Measurements from ENCODE around the gene PHF20.
"Not testable (repeated sequence)": the region's sequence is repeated elsewhere in the genome, so short reads cannot be mapped to it uniquely, and the experiment has no call there.

The PHF20 gene

GRCh38 chr20:35842361-35842760 is 70.5 kb downstream of the PHF20 start:
- DNase-seq = no peak

GRCh38 chr20:35843894-35844293 is 72.1 kb downstream of the PHF20 start:
- DNase-seq = not testable (repeated sequence)

- no peak for DNase-seq
Measured at GRCh38 chr20:35845561-35845960, 73.7 kb downstream of the PHF20 start.

GRCh38 chr20:35849706-35850105 is 77.9 kb downstream of the PHF20 start:
- no peak for DNase-seq

- DNase-seq = not testable (repeated sequence)
Measured at GRCh38 chr20:35851659-35852058, 79.8 kb downstream of the PHF20 start.

GRCh38 chr20:35854713-35855348 is 83.0 kb downstream of the PHF20 start:
- DNase-seq = no peak

GRCh38 chr20:35855641-35856040 is 83.8 kb downstream of the PHF20 start:
- DNase-seq = not testable (repeated sequence)

GRCh38 chr20:35856866-35857265 is 85.1 kb downstream of the PHF20 start:
- DNase-seq = no peak

GRCh38 chr20:35866418-35867202 is 94.8 kb downstream of the PHF20 start:
- DNase-seq = no peak

GRCh38 chr20:35870541-35871258 is 98.9 kb downstream of the PHF20 start:
- DNase-seq = no peak

GRCh38 chr20:35871259-35871771 is 99.5 kb downstream of the PHF20 start:
- DNase-seq = no peak

GRCh38 chr20:35876033-35876320 is 104.2 kb downstream of the PHF20 start:
- no peak for DNase-seq

- DNase-seq = no peak
Measured at GRCh38 chr20:35877611-35878010, 105.8 kb downstream of the PHF20 start.

- no peak for DNase-seq
Measured at GRCh38 chr20:35878113-35878625, 106.4 kb downstream of the PHF20 start.

GRCh38 chr20:35881676-35882075 is 109.9 kb downstream of the PHF20 start:
- DNase-seq = no peak

- DNase-seq = not testable (repeated sequence)
Measured at GRCh38 chr20:35882427-35883161, 110.8 kb downstream of the PHF20 start.

- no peak for DNase-seq
Measured at GRCh38 chr20:35883336-35883777, 111.5 kb downstream of the PHF20 start.

- no peak for DNase-seq
Measured at GRCh38 chr20:35883778-35884540, 112.1 kb downstream of the PHF20 start.

GRCh38 chr20:35884541-35884865 is 112.7 kb downstream of the PHF20 start:
- no peak for DNase-seq

- no peak for DNase-seq
Measured at GRCh38 chr20:35885212-35885611, 113.4 kb downstream of the PHF20 start.

GRCh38 chr20:35886537-35886936 is 114.7 kb downstream of the PHF20 start:
- no peak for DNase-seq

GRCh38 chr20:35887393-35888064 is 115.7 kb downstream of the PHF20 start:
- DNase-seq = peak; percentile 44

All from SIG-M5 (cell line).